Measurements from ENCODE around the gene SELENON. TPM values are rescaled to one million over a fixed set of nuclear protein-coding genes. Genes with fewer than 3 reads are reported as not detected.

The SELENON gene
- total and polyA plus RNA-seq, 2 of the 8 experiments (the other 6 are each of a cell fraction or from before 2014, with no cell fraction given), result 43.0 to 77.6 TPM

DNA sequence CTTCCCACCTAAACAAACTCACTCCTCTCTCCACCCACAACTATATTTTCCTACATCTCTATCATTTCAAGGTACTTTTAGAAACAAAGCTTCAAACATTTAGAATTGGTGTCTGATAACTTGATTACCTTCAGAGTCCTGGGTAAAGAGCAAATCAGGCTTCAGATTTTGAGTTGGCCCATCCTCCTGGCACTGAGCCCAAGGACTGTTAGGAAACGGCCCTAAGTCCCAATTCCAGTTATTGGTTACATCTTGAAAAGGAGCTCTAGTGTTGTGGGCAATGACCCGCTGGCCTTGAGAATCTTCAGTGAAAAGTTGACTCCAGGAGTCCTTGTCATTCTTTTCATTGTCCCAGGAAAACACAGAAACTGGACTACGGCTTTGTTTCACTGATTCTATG is 34.9 kb downstream of the SELENON start:
- DNase-seq (ENCODE audit: low read depth in 1 of 2, low spot score in 2 of 2), result no peak
- no peak overlapping the region for H3K14ac ChIP-seq (ENCODE audit: insufficient read length)
- H4K20me1 ChIP-seq (replicated peaks in 1 of 2; ENCODE audit: control insufficient read depth in 1 of 2, insufficient read depth in 2 of 2, low read length in 2 of 2), result peaks cover 2 to 6% of the 10 kb centered on the region in 2 experiments
- no peak overlapping the region for H3K23ac ChIP-seq (ENCODE audit: insufficient read length)
- no peak overlapping the region for H2AK5ac ChIP-seq (ENCODE audit: low read depth, low read length)
- H3K4ac ChIP-seq (replicated peaks; ENCODE audit: insufficient read length, low read depth, low read length), result no peak overlapping the region
- H2BK5ac ChIP-seq (ENCODE audit: low read depth, low read length), result no peak overlapping the region
- no peak overlapping the region for H4K91ac ChIP-seq (replicated peaks; ENCODE audit: insufficient read length, low read length)
- H2AFZ ChIP-seq (ENCODE audit: low read length), result no peak overlapping the region
- WGBS, 2 experiments (ENCODE audit: extremely low coverage in 1 of 2, insufficient coverage in 1 of 2, insufficient read length in 1 of 2, insufficient replicate concordance in 2 of 2, low coverage in 1 of 2, low lambda C conversion rate in 2 of 2, missing lambda C conversion rate in 1 of 2), result 91% methylated on average over 3 of the region's 3 CpGs; no CpG with 5 or more reads in 1 of the 2 experiments
- H3K9ac ChIP-seq (replicated peaks in 1 of 4; ENCODE audit: extremely low read depth in 1 of 4, low read depth in 3 of 4, low read length in 3 of 4), result no peak overlapping the region
- no peaks in the 10 kb centered on the region for H3K9me3 ChIP-seq (ENCODE audit: insufficient read depth in 2 of 2, low read depth in 1 of 2, low read length in 1 of 2)
- no peak overlapping the region for H2BK15ac ChIP-seq (ENCODE audit: low read length)
- no peak overlapping the region for H3K4me3 ChIP-seq (ENCODE audit: extremely low read depth in 1 of 4, insufficient read depth in 2 of 4, low read depth in 3 of 4, low read length in 4 of 4)
- no peaks in the 10 kb centered on the region; the same call in 1 of the 2 replicates for H3K79me1 ChIP-seq (ENCODE audit: low read depth, low read length)
- H3K36me3 ChIP-seq (ENCODE audit: control insufficient read depth in 2 of 4, insufficient read depth in 4 of 4, low read length in 3 of 4), result peaks cover 16 to 66% (median 51%) of the 10 kb centered on the region in 4 experiments
- ChIA-PET CTCF (ENCODE audit: partially characterized antibody) (interaction anchor here (0.6 to 2.8 kb wide), 6 partner anchors 9 to 296 kb away, joined by 3 to 12 read pairs (median 4); no protein-coding TSS in a partner anchor), POLR2A (ENCODE audit: partially characterized antibody) (interaction anchor here (1.9 kb wide), 1 partner anchor 9 kb away, joined by 10 read pairs; no protein-coding TSS in a partner anchor)
- no peak overlapping the region for H2BK12ac ChIP-seq (ENCODE audit: low read depth, low read length)
- no peak overlapping the region for H3K18ac ChIP-seq (ENCODE audit: extremely low read depth, low read length)
- H3K27me3 ChIP-seq (replicated peaks in 1 of 4; ENCODE audit: control insufficient read depth in 3 of 4, extremely low read depth in 1 of 4, insufficient read depth in 3 of 4, low read length in 3 of 4), result no peaks in the 10 kb centered on the region
- peaks cover 0 to 6% of the 10 kb centered on the region in 2 experiments; a peak in 2 of 4 replicates for H3K79me2 ChIP-seq (ENCODE audit: control insufficient read depth in 1 of 2, insufficient read depth in 2 of 2, low read length in 2 of 2)
- H3K23me2 ChIP-seq (ENCODE audit: low read depth, low read length), result no peaks in the 10 kb centered on the region
- no peak overlapping the region for H2BK120ac ChIP-seq (replicated peaks; ENCODE audit: low read depth, low read length)
- no peak overlapping the region for H4K5ac ChIP-seq (ENCODE audit: insufficient read length, low read depth, low read length)
- H3K4me1 ChIP-seq (replicated peaks in 1 of 4; ENCODE audit: control insufficient read depth in 3 of 4, insufficient read depth in 4 of 4, low read length in 3 of 4), result no peaks in the 10 kb centered on the region
- TF ChIP-seq CHD2 (IDR thresholded peaks at IDR 0.05; ENCODE audit: low read length) (no peak), RNF2 (IDR thresholded peaks at IDR 0.05; ENCODE audit: borderline replicate concordance, low read depth, low read length, missing control alignments, poor library complexity, severe bottlenecking) (no peak), SRF (IDR thresholded peaks at IDR 0.05; ENCODE audit: low read depth, low read length) (no peak), SIX5 (IDR thresholded peaks at IDR 0.05; ENCODE audit: low read depth, low read length) (no peak), SP4 (IDR thresholded peaks at IDR 0.05; ENCODE audit: low read length) (no peak)
- peak overlapping the region; percentile 2 for H3K56ac ChIP-seq (replicated peaks; ENCODE audit: insufficient read length, low read depth, low read length)
- no peak overlapping the region for H3K27ac ChIP-seq (ENCODE audit: low read depth, low read length)
- H3K4me2 ChIP-seq (ENCODE audit: insufficient read depth in 1 of 2, low read depth in 2 of 2, low read length in 2 of 2), result no peak overlapping the region
- no peak overlapping the region for H4K8ac ChIP-seq (ENCODE audit: extremely low read depth, insufficient read depth, low read length)
- no peak for FAIRE-seq
- H2BK20ac ChIP-seq (ENCODE audit: low read length), result no peak overlapping the region

Data from H1 (cell line).